Heart right ventricle (tissue), 16 donors: Measurements from ENCODE around the gene C17orf67. TPM values are rescaled to one million over a fixed set of nuclear protein-coding genes. Genes with fewer than 3 reads are reported as not detected.

Source experiments
- ATAC-seq, 8 donors: fragments of 200-7000 bp; cut with Tn5 transposase; one replicate each; pipeline ENCODE4 v1.9.1; 2020; ENCODE audit warnings: mild to moderate bottlenecking in 8 of 8, moderate library complexity in 8 of 8, moderate number of reproducible peaks in 1 of 8
- DNase-seq, 2 donors: peaks; one replicate each; pipeline ENCODE4 v3.0.0-alpha.2; 2020
- H3K27ac ChIP-seq, 10 donors: fragments of 200-600 bp; sonication (generic) in 2 of 10; one replicate each; pipeline versions ENCODE4 v1.5.0 to v1.8.0; 2020 to 2022; ENCODE audit warnings: mild to moderate bottlenecking in 3 of 10
- H3K27me3 ChIP-seq, 7 donors: fragments of 200-600 bp; one replicate each; pipeline ENCODE4 v1.8.0; 2021 to 2022; ENCODE audit warnings: mild to moderate bottlenecking in 2 of 7
- H3K36me3 ChIP-seq, 9 donors: fragments of 200-600 bp; sonication (generic) in 1 of 9; one replicate each; pipeline versions ENCODE4 v1.5.0 to v1.8.0; 2020 to 2022; ENCODE audit warnings: mild to moderate bottlenecking in 2 of 9
- H3K4me1 ChIP-seq, 9 donors: fragments of 200-600 bp; sonication (generic) in 1 of 9; one replicate each; pipeline versions ENCODE4 v1.5.0 to v1.8.0; 2020 to 2022; ENCODE audit warnings: mild to moderate bottlenecking in 4 of 9
- H3K4me3 ChIP-seq, 10 donors: fragments of 200-600 bp; sonication (generic) in 2 of 10; one replicate each; pipeline versions ENCODE4 v1.5.0 to v1.8.0; 2020 to 2022; ENCODE audit warnings: mild to moderate bottlenecking in 7 of 10, moderate library complexity in 2 of 10
- H3K9me3 ChIP-seq, 11 donors: fragments of 200-600 bp in 10 of 11; sonication (generic) in 2 of 11; one replicate each; pipeline versions ENCODE4 v1.5.0 to v1.8.0; 2013 to 2022; ENCODE audit warnings: mild to moderate bottlenecking in 2 of 11, control low read depth in 1 of 11, moderate library complexity in 1 of 11
- CTCF ChIP-seq, 9 donors: fragments of 200-600 bp; sonication (generic) in 2 of 9; IDR thresholded peaks; one replicate each; pipeline versions ENCODE4 v1.5.0 to v1.8.0; 2021 to 2022; ENCODE audit warnings: antibody characterized with exemption in 9 of 9, mild to moderate bottlenecking in 5 of 9, moderate library complexity in 1 of 9
- WGBS, 2 donors: extraction: QIAGEN DNeasy Blood & Tissue Kit; methylation state at CpG; one replicate each; pipeline ENCODE4 v1.1.7; 2013; ENCODE audit warnings: inconsistent platforms in 1 of 2; 5-methylcytosine and 5-hydroxymethylcytosine counted together
- intact Hi-C, 10 donors: fragments of 100-400 bp; cut with DNase I; formaldehyde crosslinking; loops; one replicate each; pipeline versions ENCODE4 v1.11.1 to v1.14.2; 2022
- polyA plus RNA-seq, 2 donors: library from polyadenylated mRNA; stranded (reverse); fragments of 200-250 nt; gene quantifications; one replicate each; pipeline ENCODE4 v1.2.3, GENCODE V29; 2013
- total RNA-seq, 10 donors: library from RNA; stranded (reverse); fragmentation: NEBNext Ultra II Directional in 3 of 10; extraction: Animal tissue kit (Norgen Biotek cat#: 25700) in 3 of 10; gene quantifications; one replicate each; pipeline versions ENCODE4 v1.2.1 to v1.2.4, GENCODE V29; 2021 to 2023
- donor health status: Arrhythmogenic right ventricular cardiomyopathy.
- donor health status: ischemic (EF 13 %, LVEDD 7.1; RV severe dilation, severe dysfunction).
- donor health status: healthy with polysubstance abuse.
- donor health status: DM: no; HTN: yes; CAD: no.
- donor health status: DM: no; HTN: no; CAD: no.
- donor health status: ischemic (EF 25% LVEDD 6.9; RV normal size, moderate dysfunction).
- donor health status: ischemic (EF 25% LVEDD 5.7; RV mildly dilated, moderate dysfunction).
- donor health status: healthy.
- donor health status: DM: yes; HTN: yes; CAD: no.
- donor health status: Ischemic cardiomyopathy.
- donor health status: ischemic (EF 35%, LVEDD 5.7; RV mildly dilated, moderate dysfunction).
- donor health status: nonischemic (EF 11% LVEDD 7.7; RV severe dilation, severe dysfunction).
- donor health status: DM: yes; HTN: yes; CAD: no.
- donor health status: PGD.
- donor health status: ischemic (EF 29% LVEDD 5.4; RV normal size, mild dysfunction).
- donor health status: nonischemic (EF 23%, LVEDD 6.1; RV moderate dilation, normal function).

Gene C17orf67
- total and polyA plus RNA-seq, 12 donors = 0.23 to 2.2 (median 0.91) TPM

DNA sequence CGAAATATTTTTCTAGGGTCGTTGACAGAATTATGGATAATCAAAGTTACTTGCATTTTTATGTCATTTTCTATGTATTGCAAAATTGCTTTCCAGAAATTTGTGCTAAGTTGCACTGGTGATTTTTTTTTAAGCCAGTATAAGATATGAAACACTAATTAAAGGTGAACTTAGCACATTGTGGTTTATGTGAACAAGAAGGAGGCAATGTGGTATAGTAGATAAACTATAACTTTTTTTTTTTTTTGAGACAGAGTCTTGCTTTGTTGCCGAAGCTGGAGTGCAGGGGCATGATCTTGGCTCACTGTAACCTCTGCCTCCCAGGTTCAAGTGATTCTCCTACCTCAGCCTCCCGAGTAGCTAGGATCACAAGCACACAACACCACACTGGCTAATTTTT lies 13.4 kb upstream of the C17orf67 start:
- no peak for TF ChIP-seq CTCF (IDR thresholded peaks at IDR 0.05)
- no peak overlapping the region for H3K4me3 ChIP-seq
- peaks cover 0 to 71% (median 4%) of the 10 kb centered on the region in 9 donors for H3K36me3 ChIP-seq
- no peak overlapping the region for H3K27ac ChIP-seq
- DNase-seq = no peak
- WGBS, 2 donors = 94 to 95% methylated on average over 4 of the region's 4 CpGs
- no peaks in the 10 kb centered on the region for H3K27me3 ChIP-seq
- no peaks in the 10 kb centered on the region for H3K9me3 ChIP-seq
- intact Hi-C loops = no loop called here
- ATAC-seq = no peak
- H3K4me1 ChIP-seq = peaks cover 0 to 33% (median 9%) of the 10 kb centered on the region in 9 donors

- 99 to 100% methylated on average over 1 of the region's 1 CpG for WGBS, 2 donors
- Histone ChIP-seq H3K4me1 (peaks cover 0 to 29% (median 6%) of the 10 kb centered on the region in 9 donors), H3K27ac (no peak overlapping the region), H3K9me3 (no peaks in the 10 kb centered on the region), H3K36me3 (peaks cover 0 to 64% (median 4%) of the 10 kb centered on the region in 9 donors), H3K4me3 (no peak overlapping the region), H3K27me3 (no peaks in the 10 kb centered on the region)
- intact Hi-C loops = no loop called here
- no peak for TF ChIP-seq CTCF (IDR thresholded peaks at IDR 0.05)
- DNase-seq (no peak), ATAC-seq (no peak)
These were observed 12.2 kb upstream of the C17orf67 start for GRCh38 chr17:56845934-56846333.

- peak overlapping the region in 1 of 10 donors; percentile 12 for H3K27ac ChIP-seq
- no peaks in the 10 kb centered on the region for H3K27me3 ChIP-seq
- H3K36me3 ChIP-seq = peaks cover 0 to 39% (median 4%) of the 10 kb centered on the region in 9 donors
- ATAC-seq = no peak
- no peak for DNase-seq
- no peak for TF ChIP-seq CTCF (IDR thresholded peaks at IDR 0.05)
- H3K4me1 ChIP-seq = peaks cover 0 to 47% (median 7%) of the 10 kb centered on the region in 9 donors
- intact Hi-C loops = no loop called here
- no peak overlapping the region for H3K4me3 ChIP-seq
- H3K9me3 ChIP-seq = no peaks in the 10 kb centered on the region
- 49 to 59% methylated on average over 2 of the region's 2 CpGs for WGBS, 2 donors
These were observed 8.9 kb upstream of the C17orf67 start for GRCh38 chr17:56842577-56842976.

- H3K9me3 ChIP-seq = no peaks in the 10 kb centered on the region
- TF ChIP-seq CTCF (IDR thresholded peaks at IDR 0.05) = no peak
- H3K4me1 ChIP-seq = peaks cover 0 to 70% (median 15%) of the 10 kb centered on the region in 9 donors
- 71 to 78% methylated on average over 3 of the region's 3 CpGs for WGBS, 2 donors
- H3K36me3 ChIP-seq = peaks cover 0 to 11% (median 0%) of the 10 kb centered on the region in 9 donors
- peak overlapping the region in 3 of 10 donors; percentile 5 to 85 (median 51) for H3K27ac ChIP-seq
- DNase-seq (no peak), ATAC-seq (no peak)
- no peaks in the 10 kb centered on the region for H3K27me3 ChIP-seq
- H3K4me3 ChIP-seq = peak overlapping the region in 1 of 10 donors; percentile 81
- intact Hi-C loops = loop anchor here in 1 of 10 donors (5.0 kb wide), 1 partner anchor 74 kb away; the partner anchor contains the start of gene TRIM25
These were observed 5.0 kb upstream of the C17orf67 start for GRCh38 chr17:56838687-56839086.
